ENCODE data around the gene MYO18B. TPM values are rescaled to one million over a fixed set of nuclear protein-coding genes. Genes with fewer than 3 reads are reported as not detected.

Gene MYO18B
- total and polyA plus RNA-seq, 2 of the 4 experiments (the other 2 are of a cell fraction): under 0.01 TPM; not detected in 1

GRCh38 chr22:25884121-25884520 lies 142.1 kb downstream of the MYO18B start:
- Histone ChIP-seq H3K27me3 (ENCODE audit: control insufficient read depth, insufficient read depth, low read length) (no peaks in the 10 kb centered on the region), H3K56ac (ENCODE audit: extremely low read depth, insufficient read depth, low read length) (no peak overlapping the region), H3K79me1 (ENCODE audit: low read depth in 1 of 2, low read length in 2 of 2) (no peaks in the 10 kb centered on the region), H3K4me1 (ENCODE audit: control insufficient read depth, insufficient read depth, low read length) (no peaks in the 10 kb centered on the region), H3K4ac (ENCODE audit: low read depth, low read length) (no peak overlapping the region), H4K8ac (ENCODE audit: low read depth in 2 of 2, low read length in 2 of 2) (no peak overlapping the region), H3K23ac (ENCODE audit: low read depth, low read length) (no peak overlapping the region), H3K4me3 (ENCODE audit: insufficient read depth, low read depth, low read length) (no peak overlapping the region), H3K18ac (ENCODE audit: low read depth, low read length) (no peak overlapping the region), H2AFZ (replicated peaks; ENCODE audit: low read length, poor library complexity) (no peak overlapping the region), H2BK15ac (ENCODE audit: low read depth, low read length) (no peak overlapping the region), H2BK120ac (ENCODE audit: low read depth, low read length) (no peak overlapping the region), H4K20me1 (ENCODE audit: insufficient read depth, low read length) (no peaks in the 10 kb centered on the region), H2BK20ac (ENCODE audit: low read depth, low read length) (no peak overlapping the region), H4K5ac (ENCODE audit: low read depth, low read length) (no peak overlapping the region), H3K36me3 (ENCODE audit: control insufficient read depth, insufficient read depth, low read length) (no peaks in the 10 kb centered on the region), H4K91ac (ENCODE audit: insufficient read depth, low read depth, low read length) (no peak overlapping the region), H2AK9ac (replicated peaks; ENCODE audit: low read depth, low read length, poor library complexity) (no peak overlapping the region), H3K27ac (ENCODE audit: insufficient read depth, low read length) (no peak overlapping the region), H2AK5ac (ENCODE audit: low read depth, low read length) (no peak overlapping the region), H3K9ac (ENCODE audit: low read depth, low read length) (no peak overlapping the region), H3K9me3 (ENCODE audit: control insufficient read depth, insufficient read depth, low read length) (peaks cover 7% of the 10 kb centered on the region), H3K14ac (replicated peaks; ENCODE audit: low read depth, low read length) (no peak overlapping the region), H3K4me2 (ENCODE audit: low read depth, low read length) (no peak overlapping the region), H2BK5ac (ENCODE audit: low read depth, low read length, poor library complexity, severe bottlenecking) (no peak overlapping the region), H3K9me1 (ENCODE audit: insufficient read depth, low read length) (no peaks in the 10 kb centered on the region)
- ChIA-PET POLR2A (ENCODE audit: unreplicated experiment) (no interaction called here), CTCF (no interaction called here)
- dilution Hi-C loops (cut with HindIII; ENCODE audit: low sequenced_read_pairs, unreplicated experiment) (no loop called here), intact Hi-C loops (cut with micrococcal nuclease) (no loop called here), in situ Hi-C loops (cut with MboI; ENCODE audit: low sequenced_read_pairs) (no loop called here)
- no peak for ATAC-seq (ENCODE audit: low read depth)
- BruUV-seq (replicated peaks): no TSS peak
- TF ChIP-seq MAZ (IDR thresholded peaks at IDR 0.05; ENCODE audit: borderline replicate concordance, low read depth, low read length) (no peak), SMC3 (IDR thresholded peaks at IDR 0.05; ENCODE audit: low read depth, low read length) (no peak), POLR2A (IDR thresholded peaks at IDR 0.05; ENCODE audit: low read depth, low read length) (no peak), CTCF (conservative IDR thresholded peaks at IDR 0.05; ENCODE audit: low read depth, low read length) (no peak), BHLHE40 (IDR thresholded peaks at IDR 0.05; ENCODE audit: low read depth, low read length) (no peak), ELK1 (IDR thresholded peaks at IDR 0.05; ENCODE audit: borderline replicate concordance, low read depth, low read length) (no peak), RCOR1 (IDR thresholded peaks at IDR 0.05; ENCODE audit: insufficient replicate concordance, low read length) (no peak)
- WGBS, 2 experiments (ENCODE audit: extremely low coverage in 2 of 2, insufficient read length in 1 of 2): 0% methylated on average over 1 of the region's 4 CpGs; no CpG with 5 or more reads in 1 of the 2 experiments
- no peak for DNase-seq
